Keratinocyte (primary cell): ENCODE measurements around the gene CRB2. TPM values are rescaled to one million over a fixed set of nuclear protein-coding genes. Genes with fewer than 3 reads are reported as not detected.

Source experiments
- DNase-seq: peaks from one replicate; pipeline ENCODE4 v3.0.0-alpha.2; 2011; ENCODE audit warnings: low read depth, missing footprints, low spot score
- FAIRE-seq: peaks from 2 replicates; lab custom pipeline; 2011; peaks lifted over from hg19 to GRCh38; lab: Jason Lieb, UNC
- H2AFZ ChIP-seq: 2 replicates; pipeline ENCODE4 v1.6.0; 2012; ENCODE audit warnings: low read length, control low read depth, inconsistent platforms; ENCODE audit not compliant: control insufficient read depth
- H3K27ac ChIP-seq: 2 replicates; pipeline ENCODE4 v1.5.1; 2011; ENCODE audit warnings: low read length; ENCODE audit not compliant: control insufficient read depth, insufficient read depth
- H3K27me3 ChIP-seq: 3 replicates; pipeline ENCODE4 v1.6.0; 2011; ENCODE audit warnings: low read length; ENCODE audit not compliant: control insufficient read depth, insufficient read depth; ENCODE audit errors: extremely low read depth
- H3K36me3 ChIP-seq, 2 experiments: 2 replicates in 1 of 2; 3 replicates in 1 of 2; pipeline ENCODE4 v1.5.1; 2011; ENCODE audit warnings: low read length in 2 of 2, mild to moderate bottlenecking in 1 of 2; ENCODE audit not compliant: control insufficient read depth in 2 of 2, insufficient read depth in 2 of 2; ENCODE audit errors: extremely low read depth in 1 of 2
- H3K4me1 ChIP-seq: 3 replicates; pipeline ENCODE4 v1.5.1; 2011; ENCODE audit warnings: low read length; ENCODE audit not compliant: control insufficient read depth, insufficient read depth; ENCODE audit errors: extremely low read depth
- H3K4me2 ChIP-seq: 3 replicates; pipeline ENCODE4 v1.6.0; 2011; ENCODE audit warnings: low read depth, low read length; ENCODE audit not compliant: control insufficient read depth, insufficient read depth; ENCODE audit errors: extremely low read depth
- H3K4me3 ChIP-seq, 3 experiments: fragments of 200-600 bp in 1 of 3; sonication (generic) in 1 of 3; 2 replicates in 2 of 3; 3 replicates in 1 of 3; pipeline ENCODE4 v1.5.1; 2011 to 2016; ENCODE audit warnings: low read length in 3 of 3, mild to moderate bottlenecking in 3 of 3, control low read depth in 2 of 3, inconsistent platforms in 1 of 3, low read depth in 1 of 3, mixed read lengths in 1 of 3, mixed run types in 1 of 3, moderate library complexity in 1 of 3; ENCODE audit not compliant: control insufficient read depth in 2 of 3, insufficient read depth in 2 of 3; ENCODE audit errors: extremely low read depth in 1 of 3
- H3K79me2 ChIP-seq: 2 replicates; pipeline ENCODE4 v1.6.0; 2012; ENCODE audit warnings: low read length; ENCODE audit not compliant: control insufficient read depth, insufficient read depth
- H3K9ac ChIP-seq: 3 replicates; pipeline ENCODE4 v1.6.0; 2011; ENCODE audit warnings: low read length; ENCODE audit not compliant: control insufficient read depth, insufficient read depth; ENCODE audit errors: extremely low read depth
- H3K9me1 ChIP-seq: 3 replicates; pipeline ENCODE4 v1.6.0; 2011; ENCODE audit warnings: low read length; ENCODE audit not compliant: control insufficient read depth, insufficient read depth; ENCODE audit errors: extremely low read depth
- H3K9me3 ChIP-seq: 2 replicates; pipeline ENCODE4 v1.5.1; 2012; ENCODE audit warnings: low read depth, low read length; ENCODE audit not compliant: control insufficient read depth
- H4K20me1 ChIP-seq: 3 replicates; pipeline ENCODE4 v1.6.0; 2011; ENCODE audit warnings: low read length; ENCODE audit not compliant: control insufficient read depth, insufficient read depth; ENCODE audit errors: extremely low read depth
- CTCF ChIP-seq, 3 experiments: IDR thresholded peaks in 1 of 3; conservative IDR thresholded peaks in 1 of 3; optimal IDR thresholded peaks in 1 of 3; 2 replicates in 2 of 3; 3 replicates in 1 of 3; pipeline versions ENCODE3 to v1.5.1; 2011; ENCODE audit warnings: low read length in 3 of 3, mild to moderate bottlenecking in 3 of 3, moderate library complexity in 2 of 3, control low read depth in 1 of 3, inconsistent platforms in 1 of 3; ENCODE audit not compliant: insufficient read depth in 2 of 3; ENCODE audit errors: extremely low read depth in 1 of 3
- EZH2 ChIP-seq: IDR thresholded peaks from one replicate; pipeline ENCODE4 v1.6.1; 2012; ENCODE audit warnings: inconsistent platforms, mild to moderate bottlenecking, low read length, moderate library complexity
- dilution Hi-C: fragments of 300-500 bp; cut with MboI; formaldehyde crosslinking; loops from one replicate; pipeline ENCODE4 v1.7.0; 2020; ENCODE audit warnings: low sequenced_read_pairs; ENCODE audit not compliant: extremely low pct_ligation_motif_present
- polyA plus RNA-seq, 5 experiments: library from polyadenylated mRNA; depleted of rRNA in 3 of 5; stranded (reverse) in 3 of 5; stranded (forward) in 1 of 5; unstranded in 1 of 5; fragments of >200 nt; gene quantifications; 1 replicate in 1 of 5; 2 replicates in 3 of 5; 3 replicates in 1 of 5; pipeline versions ENCODE4 v1.2.1 to v1.2.3, GENCODE V29; 2011 to 2012; ENCODE audit warnings: missing spikeins in 2 of 5, low read depth in 1 of 5, low replicate concordance in 1 of 5

The CRB2 gene
- polyA plus RNA-seq, 1 donor (not counting 4 experiments of a cell fraction or from before 2014, with no cell fraction given), result not detected

GRCh38 chr9:123400926-123401503 is 45.0 kb downstream of the CRB2 start:
- Histone ChIP-seq H3K79me2 (no peaks in the 10 kb centered on the region), H3K27me3 (no peaks in the 10 kb centered on the region), H3K4me2 (no peak overlapping the region), H4K20me1 (no peaks in the 10 kb centered on the region), H3K36me3 (no peaks in the 10 kb centered on the region), H2AFZ (no peak overlapping the region), H3K4me3 (no peak overlapping the region), H3K9ac (no peak overlapping the region), H3K9me1 (no peaks in the 10 kb centered on the region), H3K27ac (no peak overlapping the region), H3K9me3 (no peaks in the 10 kb centered on the region), H3K4me1 (peaks cover 2% of the 10 kb centered on the region)
- no peak for TF ChIP-seq CTCF (optimal IDR thresholded peaks at IDR 0.05 in 1 of 3, IDR thresholded peaks at IDR 0.05 in 1 of 3, conservative IDR thresholded peaks at IDR 0.05 in 1 of 3; ENCODE audit: extremely low read depth in 1 of 3, insufficient read depth in 2 of 3, low read length in 3 of 3)
- no peak for TF ChIP-seq EZH2
- DNase-seq (no peak), FAIRE-seq (no peak)
- dilution Hi-C loops, result no loop called here

GRCh38 chr9:123401879-123402513 is 46.0 kb downstream of the CRB2 start:
- no peak overlapping the region for H3K9ac ChIP-seq
- no peak overlapping the region for H3K4me2 ChIP-seq
- H3K9me3 ChIP-seq, result no peaks in the 10 kb centered on the region
- DNase-seq (no peak), FAIRE-seq (no peak)
- H4K20me1 ChIP-seq, result no peaks in the 10 kb centered on the region
- H3K4me1 ChIP-seq, result peaks cover 5% of the 10 kb centered on the region
- H3K36me3 ChIP-seq, result no peaks in the 10 kb centered on the region
- dilution Hi-C loops, result no loop called here
- no peak overlapping the region for H3K27ac ChIP-seq
- no peak for TF ChIP-seq EZH2
- peak; percentile 41 to 71 (median 67) for TF ChIP-seq CTCF (optimal IDR thresholded peaks at IDR 0.05 in 1 of 3, IDR thresholded peaks at IDR 0.05 in 1 of 3, conservative IDR thresholded peaks at IDR 0.05 in 1 of 3; ENCODE audit: extremely low read depth in 1 of 3, insufficient read depth in 2 of 3, low read length in 3 of 3)
- H3K9me1 ChIP-seq, result no peaks in the 10 kb centered on the region
- H3K27me3 ChIP-seq, result no peaks in the 10 kb centered on the region
- no peak overlapping the region for H2AFZ ChIP-seq
- H3K79me2 ChIP-seq, result no peaks in the 10 kb centered on the region
- no peak overlapping the region for H3K4me3 ChIP-seq
